ENCODE measurements around the gene TMEM107. TPM values are rescaled to one million over a fixed set of nuclear protein-coding genes. Genes with fewer than 3 reads are reported as not detected.

Gene TMEM107
- total and polyA plus RNA-seq, 10 of the 15 experiments (the other 5 are each of a cell fraction or from before 2014, with no cell fraction given) = 7.9 to 38.7 (median 22.9) TPM

DNA sequence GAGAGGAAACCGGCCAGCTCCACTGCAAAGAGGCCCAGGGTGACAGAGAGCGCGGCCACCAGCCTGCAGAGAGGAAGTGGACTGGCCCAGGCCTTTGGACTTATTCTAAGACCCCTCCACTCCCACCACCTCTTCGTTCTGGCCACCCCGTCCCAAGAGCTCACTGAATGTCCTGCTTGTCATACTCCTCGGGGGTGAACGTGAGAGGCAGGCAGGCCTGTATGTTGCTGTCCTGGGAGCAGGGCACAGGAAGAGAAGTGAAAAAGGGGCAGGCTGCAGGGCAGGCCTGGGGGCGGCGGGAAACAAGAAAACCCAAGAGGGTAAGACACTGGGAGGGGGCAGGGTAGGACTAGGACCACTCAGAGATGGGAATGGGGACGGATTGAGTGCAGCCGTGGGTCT, 384 bp downstream of the TMEM107 start (continued):
- TF ChIP-seq MTA2 (IDR thresholded peaks at IDR 0.05; ENCODE audit: low read depth) (no peak), MYB (IDR thresholded peaks at IDR 0.05; ENCODE audit: borderline replicate concordance, low read depth, low read length) (no peak), KDM1A (IDR thresholded peaks at IDR 0.05; ENCODE audit: borderline replicate concordance) (no peak), GATAD2B (conservative IDR thresholded peaks at IDR 0.05; ENCODE audit: low read depth) (no peak), NBN (IDR thresholded peaks at IDR 0.05) (peak; percentile 83; the same call in 1 of the 2 replicates), HDGF (IDR thresholded peaks at IDR 0.05) (no peak), KAT2A (conservative IDR thresholded peaks at IDR 0.05; ENCODE audit: control insufficient read depth, low read depth, low read length) (no peak), LARP7 (IDR thresholded peaks at IDR 0.05) (no peak), RCOR1 (conservative IDR thresholded peaks at IDR 0.05; ENCODE audit: low read depth, low read length) (no peak), SREBF2 (IDR thresholded peaks at IDR 0.05; ENCODE audit: low read length) (no peak), TBL1XR1 (IDR thresholded peaks at IDR 0.05; ENCODE audit: low read depth, low read length) (no peak), BRCA1 (IDR thresholded peaks at IDR 0.05; ENCODE audit: low read depth, low read length) (no peak), EED (IDR thresholded peaks at IDR 0.05; ENCODE audit: low read depth) (no peak), MEF2B (IDR thresholded peaks at IDR 0.05; ENCODE audit: partially characterized antibody, poor library complexity, severe bottlenecking) (no peak)
- TF ChIP-seq, protein P1, sequence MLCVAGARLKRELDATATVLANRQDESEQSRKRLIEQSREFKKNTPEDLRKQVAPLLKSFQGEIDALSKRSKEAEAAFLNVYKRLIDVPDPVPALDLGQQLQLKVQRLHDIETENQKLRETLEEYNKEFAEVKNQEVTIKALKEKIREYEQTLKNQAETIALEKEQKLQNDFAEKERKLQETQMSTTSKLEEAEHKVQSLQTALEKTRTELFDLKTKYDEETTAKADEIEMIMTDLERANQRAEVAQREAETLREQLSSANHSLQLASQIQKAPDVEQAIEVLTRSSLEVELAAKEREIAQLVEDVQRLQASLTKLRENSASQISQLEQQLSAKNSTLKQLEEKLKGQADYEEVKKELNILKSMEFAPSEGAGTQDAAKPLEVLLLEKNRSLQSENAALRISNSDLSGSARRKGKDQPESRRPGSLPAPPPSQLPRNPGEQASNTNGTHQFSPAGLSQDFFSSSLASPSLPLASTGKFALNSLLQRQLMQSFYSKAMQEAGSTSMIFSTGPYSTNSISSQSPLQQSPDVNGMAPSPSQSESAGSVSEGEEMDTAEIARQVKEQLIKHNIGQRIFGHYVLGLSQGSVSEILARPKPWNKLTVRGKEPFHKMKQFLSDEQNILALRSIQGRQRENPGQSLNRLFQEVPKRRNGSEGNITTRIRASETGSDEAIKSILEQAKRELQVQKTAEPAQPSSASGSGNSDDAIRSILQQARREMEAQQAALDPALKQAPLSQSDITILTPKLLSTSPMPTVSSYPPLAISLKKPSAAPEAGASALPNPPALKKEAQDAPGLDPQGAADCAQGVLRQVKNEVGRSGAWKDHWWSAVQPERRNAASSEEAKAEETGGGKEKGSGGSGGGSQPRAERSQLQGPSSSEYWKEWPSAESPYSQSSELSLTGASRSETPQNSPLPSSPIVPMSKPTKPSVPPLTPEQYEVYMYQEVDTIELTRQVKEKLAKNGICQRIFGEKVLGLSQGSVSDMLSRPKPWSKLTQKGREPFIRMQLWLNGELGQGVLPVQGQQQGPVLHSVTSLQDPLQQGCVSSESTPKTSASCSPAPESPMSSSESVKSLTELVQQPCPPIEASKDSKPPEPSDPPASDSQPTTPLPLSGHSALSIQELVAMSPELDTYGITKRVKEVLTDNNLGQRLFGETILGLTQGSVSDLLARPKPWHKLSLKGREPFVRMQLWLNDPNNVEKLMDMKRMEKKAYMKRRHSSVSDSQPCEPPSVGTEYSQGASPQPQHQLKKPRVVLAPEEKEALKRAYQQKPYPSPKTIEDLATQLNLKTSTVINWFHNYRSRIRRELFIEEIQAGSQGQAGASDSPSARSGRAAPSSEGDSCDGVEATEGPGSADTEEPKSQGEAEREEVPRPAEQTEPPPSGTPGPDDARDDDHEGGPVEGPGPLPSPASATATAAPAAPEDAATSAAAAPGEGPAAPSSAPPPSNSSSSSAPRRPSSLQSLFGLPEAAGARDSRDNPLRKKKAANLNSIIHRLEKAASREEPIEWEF (IDR thresholded peaks at IDR 0.05; ENCODE audit: insufficient replicate concordance, low read depth, low read length) = no peak
- TF ChIP-seq, protein P2, sequence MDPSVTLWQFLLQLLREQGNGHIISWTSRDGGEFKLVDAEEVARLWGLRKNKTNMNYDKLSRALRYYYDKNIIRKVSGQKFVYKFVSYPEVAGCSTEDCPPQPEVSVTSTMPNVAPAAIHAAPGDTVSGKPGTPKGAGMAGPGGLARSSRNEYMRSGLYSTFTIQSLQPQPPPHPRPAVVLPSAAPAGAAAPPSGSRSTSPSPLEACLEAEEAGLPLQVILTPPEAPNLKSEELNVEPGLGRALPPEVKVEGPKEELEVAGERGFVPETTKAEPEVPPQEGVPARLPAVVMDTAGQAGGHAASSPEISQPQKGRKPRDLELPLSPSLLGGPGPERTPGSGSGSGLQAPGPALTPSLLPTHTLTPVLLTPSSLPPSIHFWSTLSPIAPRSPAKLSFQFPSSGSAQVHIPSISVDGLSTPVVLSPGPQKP (IDR thresholded peaks at IDR 0.05; ENCODE audit: low read depth, low read length) = peak; percentile 24; the same call in 1 of the 2 replicates
- TF ChIP-seq, protein P3, sequence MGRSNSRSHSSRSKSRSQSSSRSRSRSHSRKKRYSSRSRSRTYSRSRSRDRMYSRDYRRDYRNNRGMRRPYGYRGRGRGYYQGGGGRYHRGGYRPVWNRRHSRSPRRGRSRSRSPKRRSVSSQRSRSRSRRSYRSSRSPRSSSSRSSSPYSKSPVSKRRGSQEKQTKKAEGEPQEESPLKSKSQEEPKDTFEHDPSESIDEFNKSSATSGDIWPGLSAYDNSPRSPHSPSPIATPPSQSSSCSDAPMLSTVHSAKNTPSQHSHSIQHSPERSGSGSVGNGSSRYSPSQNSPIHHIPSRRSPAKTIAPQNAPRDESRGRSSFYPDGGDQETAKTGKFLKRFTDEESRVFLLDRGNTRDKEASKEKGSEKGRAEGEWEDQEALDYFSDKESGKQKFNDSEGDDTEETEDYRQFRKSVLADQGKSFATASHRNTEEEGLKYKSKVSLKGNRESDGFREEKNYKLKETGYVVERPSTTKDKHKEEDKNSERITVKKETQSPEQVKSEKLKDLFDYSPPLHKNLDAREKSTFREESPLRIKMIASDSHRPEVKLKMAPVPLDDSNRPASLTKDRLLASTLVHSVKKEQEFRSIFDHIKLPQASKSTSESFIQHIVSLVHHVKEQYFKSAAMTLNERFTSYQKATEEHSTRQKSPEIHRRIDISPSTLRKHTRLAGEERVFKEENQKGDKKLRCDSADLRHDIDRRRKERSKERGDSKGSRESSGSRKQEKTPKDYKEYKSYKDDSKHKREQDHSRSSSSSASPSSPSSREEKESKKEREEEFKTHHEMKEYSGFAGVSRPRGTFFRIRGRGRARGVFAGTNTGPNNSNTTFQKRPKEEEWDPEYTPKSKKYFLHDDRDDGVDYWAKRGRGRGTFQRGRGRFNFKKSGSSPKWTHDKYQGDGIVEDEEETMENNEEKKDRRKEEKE (IDR thresholded peaks at IDR 0.05) = no peak
- TF ChIP-seq, protein P4, sequence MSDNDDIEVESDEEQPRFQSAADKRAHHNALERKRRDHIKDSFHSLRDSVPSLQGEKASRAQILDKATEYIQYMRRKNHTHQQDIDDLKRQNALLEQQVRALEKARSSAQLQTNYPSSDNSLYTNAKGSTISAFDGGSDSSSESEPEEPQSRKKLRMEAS (IDR thresholded peaks at IDR 0.05; ENCODE audit: low read depth, low read length) = no peak
- TF ChIP-seq, protein P5, sequence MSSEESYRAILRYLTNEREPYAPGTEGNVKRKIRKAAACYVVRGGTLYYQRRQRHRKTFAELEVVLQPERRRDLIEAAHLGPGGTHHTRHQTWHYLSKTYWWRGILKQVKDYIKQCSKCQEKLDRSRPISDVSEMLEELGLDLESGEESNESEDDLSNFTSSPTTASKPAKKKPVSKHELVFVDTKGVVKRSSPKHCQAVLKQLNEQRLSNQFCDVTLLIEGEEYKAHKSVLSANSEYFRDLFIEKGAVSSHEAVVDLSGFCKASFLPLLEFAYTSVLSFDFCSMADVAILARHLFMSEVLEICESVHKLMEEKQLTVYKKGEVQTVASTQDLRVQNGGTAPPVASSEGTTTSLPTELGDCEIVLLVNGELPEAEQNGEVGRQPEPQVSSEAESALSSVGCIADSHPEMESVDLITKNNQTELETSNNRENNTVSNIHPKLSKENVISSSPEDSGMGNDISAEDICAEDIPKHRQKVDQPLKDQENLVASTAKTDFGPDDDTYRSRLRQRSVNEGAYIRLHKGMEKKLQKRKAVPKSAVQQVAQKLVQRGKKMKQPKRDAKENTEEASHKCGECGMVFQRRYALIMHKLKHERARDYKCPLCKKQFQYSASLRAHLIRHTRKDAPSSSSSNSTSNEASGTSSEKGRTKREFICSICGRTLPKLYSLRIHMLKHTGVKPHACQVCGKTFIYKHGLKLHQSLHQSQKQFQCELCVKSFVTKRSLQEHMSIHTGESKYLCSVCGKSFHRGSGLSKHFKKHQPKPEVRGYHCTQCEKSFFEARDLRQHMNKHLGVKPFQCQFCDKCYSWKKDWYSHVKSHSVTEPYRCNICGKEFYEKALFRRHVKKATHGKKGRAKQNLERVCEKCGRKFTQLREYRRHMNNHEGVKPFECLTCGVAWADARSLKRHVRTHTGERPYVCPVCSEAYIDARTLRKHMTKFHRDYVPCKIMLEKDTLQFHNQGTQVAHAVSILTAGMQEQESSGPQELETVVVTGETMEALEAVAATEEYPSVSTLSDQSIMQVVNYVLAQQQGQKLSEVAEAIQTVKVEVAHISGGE (CRISPR knock-in tag; IDR thresholded peaks at IDR 0.05) = no peak
